ENCODE data around the gene SULT1E1. TPM values are rescaled to one million over a fixed set of nuclear protein-coding genes. Genes with fewer than 3 reads are reported as not detected.

Gene SULT1E1
- total and polyA plus RNA-seq, 2 experiments from 2014 or later = not detected

DNA sequence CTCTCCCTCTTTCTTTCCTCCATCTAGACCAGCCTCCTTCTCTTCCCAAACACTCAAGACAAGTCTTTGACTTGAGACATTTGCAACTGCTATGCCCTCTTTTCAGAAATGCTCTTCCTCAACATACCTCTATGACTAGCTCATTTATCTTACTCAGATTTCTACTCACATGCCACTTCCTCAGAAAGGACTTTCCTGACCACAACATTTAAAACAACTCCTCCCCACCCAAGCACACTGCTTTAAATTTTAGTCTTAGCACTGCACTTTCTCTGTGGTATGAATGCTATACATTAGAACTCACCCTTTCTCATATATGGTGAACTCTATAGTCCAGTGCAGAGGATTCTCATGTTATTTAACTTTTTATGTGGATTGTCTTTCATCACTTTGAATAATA is 28.4 kb upstream of the SULT1E1 start:
- H2AFZ ChIP-seq = 0 out of 2 replicates have a peak overlapping the region, but pooled peaks have one; percentile 23
- H3K4me2 ChIP-seq = no peak overlapping the region
- H3K36me3 ChIP-seq (ENCODE audit: insufficient read depth) = no peaks in the 10 kb centered on the region
- no peak overlapping the region for H3K4me3 Mint-ChIP-seq
- no peak overlapping the region for H3K27ac Mint-ChIP-seq
- no peak overlapping the region for H3K27ac ChIP-seq (ENCODE audit: low read depth)
- H3K27me3 Mint-ChIP-seq (ENCODE audit: insufficient read depth, low read depth, poor library complexity) = no peaks in the 10 kb centered on the region
- TF ChIP-seq ZNF331 (CRISPR knock-in tag; IDR thresholded peaks at IDR 0.05; ENCODE audit: low read depth) (no peak), STAT1 (IDR thresholded peaks at IDR 0.05; ENCODE audit: unreplicated experiment) (no peak), ZNF114 (CRISPR knock-in tag; IDR thresholded peaks at IDR 0.05) (no peak), CREB1 (CRISPR knock-in tag; IDR thresholded peaks at IDR 0.05; ENCODE audit: low read depth) (no peak), EZH2 (IDR thresholded peaks at IDR 0.05; ENCODE audit: low read depth, unreplicated experiment) (no peak)
- TF ChIP-seq, protein P1, sequence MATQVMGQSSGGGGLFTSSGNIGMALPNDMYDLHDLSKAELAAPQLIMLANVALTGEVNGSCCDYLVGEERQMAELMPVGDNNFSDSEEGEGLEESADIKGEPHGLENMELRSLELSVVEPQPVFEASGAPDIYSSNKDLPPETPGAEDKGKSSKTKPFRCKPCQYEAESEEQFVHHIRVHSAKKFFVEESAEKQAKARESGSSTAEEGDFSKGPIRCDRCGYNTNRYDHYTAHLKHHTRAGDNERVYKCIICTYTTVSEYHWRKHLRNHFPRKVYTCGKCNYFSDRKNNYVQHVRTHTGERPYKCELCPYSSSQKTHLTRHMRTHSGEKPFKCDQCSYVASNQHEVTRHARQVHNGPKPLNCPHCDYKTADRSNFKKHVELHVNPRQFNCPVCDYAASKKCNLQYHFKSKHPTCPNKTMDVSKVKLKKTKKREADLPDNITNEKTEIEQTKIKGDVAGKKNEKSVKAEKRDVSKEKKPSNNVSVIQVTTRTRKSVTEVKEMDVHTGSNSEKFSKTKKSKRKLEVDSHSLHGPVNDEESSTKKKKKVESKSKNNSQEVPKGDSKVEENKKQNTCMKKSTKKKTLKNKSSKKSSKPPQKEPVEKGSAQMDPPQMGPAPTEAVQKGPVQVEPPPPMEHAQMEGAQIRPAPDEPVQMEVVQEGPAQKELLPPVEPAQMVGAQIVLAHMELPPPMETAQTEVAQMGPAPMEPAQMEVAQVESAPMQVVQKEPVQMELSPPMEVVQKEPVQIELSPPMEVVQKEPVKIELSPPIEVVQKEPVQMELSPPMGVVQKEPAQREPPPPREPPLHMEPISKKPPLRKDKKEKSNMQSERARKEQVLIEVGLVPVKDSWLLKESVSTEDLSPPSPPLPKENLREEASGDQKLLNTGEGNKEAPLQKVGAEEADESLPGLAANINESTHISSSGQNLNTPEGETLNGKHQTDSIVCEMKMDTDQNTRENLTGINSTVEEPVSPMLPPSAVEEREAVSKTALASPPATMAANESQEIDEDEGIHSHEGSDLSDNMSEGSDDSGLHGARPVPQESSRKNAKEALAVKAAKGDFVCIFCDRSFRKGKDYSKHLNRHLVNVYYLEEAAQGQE (IDR thresholded peaks at IDR 0.05; ENCODE audit: unreplicated experiment) = no peak
- no peaks in the 10 kb centered on the region for H3K27me3 ChIP-seq (ENCODE audit: insufficient read depth)
- H3K9me3 Mint-ChIP-seq = peaks cover 15% of the 10 kb centered on the region
- no peak overlapping the region for H3K4me3 ChIP-seq
- ATAC-seq (no peak), DNase-seq (ENCODE audit: low spot score) (no peak)
- peaks cover 8% of the 10 kb centered on the region; the same call in 2 of the 3 replicates for H3K36me3 Mint-ChIP-seq (ENCODE audit: low read depth)
- no peaks in the 10 kb centered on the region for H3K4me1 ChIP-seq (ENCODE audit: insufficient read depth)
- H3K79me2 ChIP-seq (replicated peaks; ENCODE audit: insufficient read depth) = no peaks in the 10 kb centered on the region
- no peaks in the 10 kb centered on the region for H3F3A ChIP-seq (replicated peaks; ENCODE audit: low read depth)
- H3K4me1 Mint-ChIP-seq = no peaks in the 10 kb centered on the region
- no peaks in the 10 kb centered on the region for H3K9me2 ChIP-seq (ENCODE audit: insufficient read depth)
- no peaks in the 10 kb centered on the region for H4K20me1 ChIP-seq (replicated peaks; ENCODE audit: insufficient read depth)

DNA sequence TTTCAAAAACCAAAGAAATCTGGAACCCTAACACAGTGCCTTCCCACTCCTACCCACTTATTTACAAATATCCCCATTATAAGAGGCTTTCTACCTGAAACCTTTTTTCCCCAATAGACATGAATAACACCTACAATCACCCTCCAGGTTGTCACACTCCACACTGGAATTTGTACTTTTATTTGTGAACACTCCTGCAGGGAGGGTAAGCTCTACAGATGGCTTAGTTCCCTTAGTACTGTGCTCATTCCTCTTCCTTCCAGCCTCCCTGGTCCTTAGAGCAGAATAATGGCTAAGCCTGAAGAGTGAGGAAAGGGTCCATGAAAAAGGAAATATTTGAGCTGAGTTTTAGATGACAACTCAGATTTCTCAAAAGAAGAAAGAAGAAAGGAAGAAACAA is 22.2 kb upstream of the SULT1E1 start:
- Mint-ChIP-seq H3K9me3 (peaks cover 16% of the 10 kb centered on the region), H3K4me1 (no peaks in the 10 kb centered on the region), H3K27ac (no peak overlapping the region), H3K27me3 (ENCODE audit: insufficient read depth, low read depth, poor library complexity) (no peaks in the 10 kb centered on the region), H3K4me3 (no peak overlapping the region), H3K36me3 (ENCODE audit: low read depth) (peaks cover 8% of the 10 kb centered on the region; the same call in 2 of the 3 replicates)
- no peaks in the 10 kb centered on the region for H4K20me1 ChIP-seq (replicated peaks; ENCODE audit: insufficient read depth)
- H3K79me2 ChIP-seq (replicated peaks; ENCODE audit: insufficient read depth) = no peaks in the 10 kb centered on the region
- DNase-seq (ENCODE audit: low spot score) = no peak
- no peaks in the 10 kb centered on the region for H3F3A ChIP-seq (replicated peaks; ENCODE audit: low read depth)
- H3K4me2 ChIP-seq = no peak overlapping the region
- no peaks in the 10 kb centered on the region for H3K36me3 ChIP-seq (ENCODE audit: insufficient read depth)
- no peak overlapping the region for H3K27ac ChIP-seq (ENCODE audit: low read depth)
- H3K9me2 ChIP-seq (ENCODE audit: insufficient read depth) = no peaks in the 10 kb centered on the region
- no peaks in the 10 kb centered on the region for H3K4me1 ChIP-seq (ENCODE audit: insufficient read depth)
- H3K27me3 ChIP-seq (ENCODE audit: insufficient read depth) = no peaks in the 10 kb centered on the region
- H3K4me3 ChIP-seq = no peak overlapping the region
- no peak for ATAC-seq
- H2AFZ ChIP-seq = no peak overlapping the region
- TF ChIP-seq EZH2 (IDR thresholded peaks at IDR 0.05; ENCODE audit: low read depth, unreplicated experiment) (no peak), POLR2AphosphoS5 (IDR thresholded peaks at IDR 0.05; ENCODE audit: low read depth) (no peak), ZNF331 (CRISPR knock-in tag; IDR thresholded peaks at IDR 0.05; ENCODE audit: low read depth) (no peak), ZNF114 (CRISPR knock-in tag; IDR thresholded peaks at IDR 0.05) (no peak), CREB1 (CRISPR knock-in tag; IDR thresholded peaks at IDR 0.05; ENCODE audit: low read depth) (no peak), EZH2phosphoT487 (IDR thresholded peaks at IDR 0.05; ENCODE audit: unreplicated experiment) (no peak), STAT1 (IDR thresholded peaks at IDR 0.05; ENCODE audit: unreplicated experiment) (no peak)
- TF ChIP-seq, protein P2, sequence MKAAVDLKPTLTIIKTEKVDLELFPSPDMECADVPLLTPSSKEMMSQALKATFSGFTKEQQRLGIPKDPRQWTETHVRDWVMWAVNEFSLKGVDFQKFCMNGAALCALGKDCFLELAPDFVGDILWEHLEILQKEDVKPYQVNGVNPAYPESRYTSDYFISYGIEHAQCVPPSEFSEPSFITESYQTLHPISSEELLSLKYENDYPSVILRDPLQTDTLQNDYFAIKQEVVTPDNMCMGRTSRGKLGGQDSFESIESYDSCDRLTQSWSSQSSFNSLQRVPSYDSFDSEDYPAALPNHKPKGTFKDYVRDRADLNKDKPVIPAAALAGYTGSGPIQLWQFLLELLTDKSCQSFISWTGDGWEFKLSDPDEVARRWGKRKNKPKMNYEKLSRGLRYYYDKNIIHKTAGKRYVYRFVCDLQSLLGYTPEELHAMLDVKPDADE (IDR thresholded peaks at IDR 0.05) = no peak
- TF ChIP-seq, protein P3, sequence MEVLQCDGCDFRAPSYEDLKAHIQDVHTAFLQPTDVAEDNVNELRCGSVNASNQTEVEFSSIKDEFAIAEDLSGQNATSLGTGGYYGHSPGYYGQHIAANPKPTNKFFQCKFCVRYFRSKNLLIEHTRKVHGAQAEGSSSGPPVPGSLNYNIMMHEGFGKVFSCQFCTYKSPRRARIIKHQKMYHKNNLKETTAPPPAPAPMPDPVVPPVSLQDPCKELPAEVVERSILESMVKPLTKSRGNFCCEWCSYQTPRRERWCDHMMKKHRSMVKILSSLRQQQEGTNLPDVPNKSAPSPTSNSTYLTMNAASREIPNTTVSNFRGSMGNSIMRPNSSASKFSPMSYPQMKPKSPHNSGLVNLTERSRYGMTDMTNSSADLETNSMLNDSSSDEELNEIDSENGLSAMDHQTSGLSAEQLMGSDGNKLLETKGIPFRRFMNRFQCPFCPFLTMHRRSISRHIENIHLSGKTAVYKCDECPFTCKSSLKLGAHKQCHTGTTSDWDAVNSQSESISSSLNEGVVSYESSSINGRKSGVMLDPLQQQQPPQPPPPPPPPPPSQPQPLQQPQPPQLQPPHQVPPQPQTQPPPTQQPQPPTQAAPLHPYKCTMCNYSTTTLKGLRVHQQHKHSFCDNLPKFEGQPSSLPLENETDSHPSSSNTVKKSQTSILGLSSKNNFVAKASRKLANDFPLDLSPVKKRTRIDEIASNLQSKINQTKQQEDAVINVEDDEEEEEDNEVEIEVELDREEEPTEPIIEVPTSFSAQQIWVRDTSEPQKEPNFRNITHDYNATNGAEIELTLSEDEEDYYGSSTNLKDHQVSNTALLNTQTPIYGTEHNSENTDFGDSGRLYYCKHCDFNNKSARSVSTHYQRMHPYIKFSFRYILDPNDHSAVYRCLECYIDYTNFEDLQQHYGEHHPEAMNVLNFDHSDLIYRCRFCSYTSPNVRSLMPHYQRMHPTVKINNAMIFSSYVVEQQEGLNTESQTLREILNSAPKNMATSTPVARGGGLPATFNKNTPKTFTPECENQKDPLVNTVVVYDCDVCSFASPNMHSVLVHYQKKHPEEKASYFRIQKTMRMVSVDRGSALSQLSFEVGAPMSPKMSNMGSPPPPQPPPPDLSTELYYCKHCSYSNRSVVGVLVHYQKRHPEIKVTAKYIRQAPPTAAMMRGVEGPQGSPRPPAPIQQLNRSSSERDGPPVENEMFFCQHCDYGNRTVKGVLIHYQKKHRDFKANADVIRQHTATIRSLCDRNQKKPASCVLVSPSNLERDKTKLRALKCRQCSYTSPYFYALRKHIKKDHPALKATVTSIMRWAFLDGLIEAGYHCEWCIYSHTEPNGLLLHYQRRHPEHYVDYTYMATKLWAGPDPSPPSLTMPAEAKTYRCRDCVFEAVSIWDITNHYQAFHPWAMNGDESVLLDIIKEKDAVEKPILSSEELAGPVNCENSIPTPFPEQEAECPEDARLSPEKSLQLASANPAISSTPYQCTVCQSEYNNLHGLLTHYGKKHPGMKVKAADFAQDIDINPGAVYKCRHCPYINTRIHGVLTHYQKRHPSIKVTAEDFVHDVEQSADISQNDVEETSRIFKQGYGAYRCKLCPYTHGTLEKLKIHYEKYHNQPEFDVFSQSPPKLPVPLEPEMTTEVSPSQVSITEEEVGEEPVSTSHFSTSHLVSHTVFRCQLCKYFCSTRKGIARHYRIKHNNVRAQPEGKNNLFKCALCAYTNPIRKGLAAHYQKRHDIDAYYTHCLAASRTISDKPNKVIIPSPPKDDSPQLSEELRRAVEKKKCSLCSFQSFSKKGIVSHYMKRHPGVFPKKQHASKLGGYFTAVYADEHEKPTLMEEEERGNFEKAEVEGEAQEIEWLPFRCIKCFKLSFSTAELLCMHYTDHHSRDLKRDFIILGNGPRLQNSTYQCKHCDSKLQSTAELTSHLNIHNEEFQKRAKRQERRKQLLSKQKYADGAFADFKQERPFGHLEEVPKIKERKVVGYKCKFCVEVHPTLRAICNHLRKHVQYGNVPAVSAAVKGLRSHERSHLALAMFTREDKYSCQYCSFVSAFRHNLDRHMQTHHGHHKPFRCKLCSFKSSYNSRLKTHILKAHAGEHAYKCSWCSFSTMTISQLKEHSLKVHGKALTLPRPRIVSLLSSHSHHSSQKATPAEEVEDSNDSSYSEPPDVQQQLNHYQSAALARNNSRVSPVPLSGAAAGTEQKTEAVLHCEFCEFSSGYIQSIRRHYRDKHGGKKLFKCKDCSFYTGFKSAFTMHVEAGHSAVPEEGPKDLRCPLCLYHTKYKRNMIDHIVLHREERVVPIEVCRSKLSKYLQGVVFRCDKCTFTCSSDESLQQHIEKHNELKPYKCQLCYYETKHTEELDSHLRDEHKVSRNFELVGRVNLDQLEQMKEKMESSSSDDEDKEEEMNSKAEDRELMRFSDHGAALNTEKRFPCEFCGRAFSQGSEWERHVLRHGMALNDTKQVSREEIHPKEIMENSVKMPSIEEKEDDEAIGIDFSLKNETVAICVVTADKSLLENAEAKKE (CRISPR knock-in tag; IDR thresholded peaks at IDR 0.05) = no peak

Measured in GM23338 (cell line).